ENCODE measurements around the gene NLGN4Y. TPM values are rescaled to one million over a fixed set of nuclear protein-coding genes. Genes with fewer than 3 reads are reported as not detected.

Gene NLGN4Y
- total RNA-seq, 4 donors from 2014 or later, result 0.07 to 47.0 (median 15.0) TPM

DNA sequence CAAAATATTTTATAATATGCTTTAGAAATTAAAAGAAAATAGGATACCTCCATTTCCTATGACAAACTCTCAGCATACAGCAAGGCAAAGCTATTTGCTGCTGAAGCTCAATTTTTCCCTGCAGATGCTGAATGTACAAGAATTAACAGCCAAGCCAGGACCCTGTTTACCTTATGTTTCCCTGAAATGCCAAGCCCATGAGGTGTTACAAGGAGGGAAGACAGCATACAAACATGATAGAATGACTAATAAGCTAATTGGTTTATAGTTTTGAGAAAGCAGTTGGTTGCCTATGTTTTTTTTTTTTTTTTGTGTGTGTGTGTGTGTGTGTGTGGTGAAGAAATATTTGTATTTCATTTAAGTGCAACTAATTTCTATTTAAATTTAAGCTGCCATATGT lies 113.2 kb downstream of the NLGN4Y start:
- no peak overlapping the region for H3K4me3 ChIP-seq
- ATAC-seq, result no peak
- H3K27ac ChIP-seq, result no peak overlapping the region
- no peaks in the 10 kb centered on the region for H3K9me3 ChIP-seq
- TF ChIP-seq EP300 (IDR thresholded peaks at IDR 0.05), result no peak
- TF ChIP-seq POLR2A (IDR thresholded peaks at IDR 0.05), result no peak
- TF ChIP-seq POLR2AphosphoS5 (IDR thresholded peaks at IDR 0.05), result no peak
- TF ChIP-seq, protein P1, sequence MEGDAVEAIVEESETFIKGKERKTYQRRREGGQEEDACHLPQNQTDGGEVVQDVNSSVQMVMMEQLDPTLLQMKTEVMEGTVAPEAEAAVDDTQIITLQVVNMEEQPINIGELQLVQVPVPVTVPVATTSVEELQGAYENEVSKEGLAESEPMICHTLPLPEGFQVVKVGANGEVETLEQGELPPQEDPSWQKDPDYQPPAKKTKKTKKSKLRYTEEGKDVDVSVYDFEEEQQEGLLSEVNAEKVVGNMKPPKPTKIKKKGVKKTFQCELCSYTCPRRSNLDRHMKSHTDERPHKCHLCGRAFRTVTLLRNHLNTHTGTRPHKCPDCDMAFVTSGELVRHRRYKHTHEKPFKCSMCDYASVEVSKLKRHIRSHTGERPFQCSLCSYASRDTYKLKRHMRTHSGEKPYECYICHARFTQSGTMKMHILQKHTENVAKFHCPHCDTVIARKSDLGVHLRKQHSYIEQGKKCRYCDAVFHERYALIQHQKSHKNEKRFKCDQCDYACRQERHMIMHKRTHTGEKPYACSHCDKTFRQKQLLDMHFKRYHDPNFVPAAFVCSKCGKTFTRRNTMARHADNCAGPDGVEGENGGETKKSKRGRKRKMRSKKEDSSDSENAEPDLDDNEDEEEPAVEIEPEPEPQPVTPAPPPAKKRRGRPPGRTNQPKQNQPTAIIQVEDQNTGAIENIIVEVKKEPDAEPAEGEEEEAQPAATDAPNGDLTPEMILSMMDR (IDR thresholded peaks at IDR 0.05), result no peak
- H3K27me3 ChIP-seq, result no peaks in the 10 kb centered on the region
- H3K36me3 ChIP-seq, result no peaks in the 10 kb centered on the region
- no peaks in the 10 kb centered on the region for H3K4me1 ChIP-seq

DNA sequence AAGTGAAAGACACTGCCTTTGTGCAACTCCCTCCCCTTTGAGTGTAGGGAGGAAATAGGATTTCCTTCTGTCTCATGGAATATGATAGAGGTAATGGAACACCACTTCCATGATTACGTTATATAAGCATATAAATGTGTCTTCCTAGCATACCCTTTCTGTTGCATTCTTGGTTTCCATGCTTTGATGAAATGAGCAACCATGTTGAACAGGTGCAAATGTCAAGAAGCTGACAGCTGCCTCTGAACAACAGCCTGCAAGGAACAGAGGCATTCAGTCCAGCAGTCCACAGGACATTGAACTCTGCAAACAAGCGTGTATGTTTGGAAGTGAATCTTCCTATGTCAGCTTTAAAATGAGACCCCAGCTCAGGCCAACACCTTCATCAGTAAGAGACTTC lies 117.5 kb downstream of the NLGN4Y start:
- Histone ChIP-seq H3K36me3 (no peaks in the 10 kb centered on the region), H3K27me3 (no peaks in the 10 kb centered on the region), H3K9me3 (no peaks in the 10 kb centered on the region), H3K4me3 (no peak overlapping the region), H3K4me1 (no peaks in the 10 kb centered on the region), H3K27ac (no peak overlapping the region)
- TF ChIP-seq, protein P1 (IDR thresholded peaks at IDR 0.05), result no peak
- TF ChIP-seq POLR2A (IDR thresholded peaks at IDR 0.05) (no peak), EP300 (IDR thresholded peaks at IDR 0.05) (no peak), POLR2AphosphoS5 (IDR thresholded peaks at IDR 0.05) (no peak)
- WGBS, 2 donors (ENCODE audit: low coverage in 1 of 2), result no CpG with 5 or more reads among the region's 2 CpGs
- no peak for ATAC-seq

DNA sequence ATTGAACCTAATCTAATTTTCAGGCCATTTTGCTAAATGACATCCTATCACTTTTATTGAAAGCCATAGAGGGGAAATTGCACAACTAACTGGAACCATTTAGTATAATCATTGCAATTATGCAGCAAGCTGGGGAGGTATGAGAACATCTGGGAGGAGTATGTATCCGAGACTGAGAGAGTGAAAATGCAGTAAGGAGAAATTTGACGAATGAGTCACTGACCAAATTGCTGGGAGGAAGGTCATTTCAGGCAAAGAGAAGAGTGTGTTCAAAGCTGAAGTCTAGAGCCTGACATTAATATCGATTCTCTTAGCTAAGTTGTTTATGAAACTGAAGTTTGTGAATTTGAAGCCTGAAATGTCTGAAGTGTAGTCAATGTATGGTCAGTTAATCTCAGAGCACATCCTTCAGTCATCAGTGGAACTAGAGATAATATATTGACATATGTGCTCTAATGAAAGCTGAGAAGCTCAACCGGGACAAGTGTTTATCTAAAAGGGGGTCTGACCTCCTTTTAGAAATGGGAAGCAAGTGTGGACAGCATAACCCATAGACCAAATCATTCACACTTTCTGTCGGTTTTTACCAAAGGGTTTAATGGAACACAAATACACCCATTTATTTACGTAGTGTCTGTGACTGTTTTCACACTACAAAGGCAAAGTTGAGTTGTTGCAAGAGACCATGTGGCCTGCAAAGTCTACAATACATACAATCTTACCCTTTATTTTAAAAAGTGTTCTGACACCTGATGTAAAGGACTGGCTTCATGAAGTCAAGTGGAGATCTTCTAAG lies 120.0 kb downstream of the NLGN4Y start:
- 33% methylated on average over 6 of the region's 6 CpGs; no CpG with 5 or more reads in 1 of the 2 donors for WGBS, 2 donors (ENCODE audit: low coverage in 1 of 2)
- Histone ChIP-seq H3K27ac (no peak overlapping the region), H3K4me3 (no peak overlapping the region), H3K27me3 (no peaks in the 10 kb centered on the region), H3K4me1 (no peaks in the 10 kb centered on the region), H3K9me3 (no peaks in the 10 kb centered on the region), H3K36me3 (no peaks in the 10 kb centered on the region)
- no peak for TF ChIP-seq POLR2AphosphoS5 (IDR thresholded peaks at IDR 0.05)
- no peak for ATAC-seq

DNA sequence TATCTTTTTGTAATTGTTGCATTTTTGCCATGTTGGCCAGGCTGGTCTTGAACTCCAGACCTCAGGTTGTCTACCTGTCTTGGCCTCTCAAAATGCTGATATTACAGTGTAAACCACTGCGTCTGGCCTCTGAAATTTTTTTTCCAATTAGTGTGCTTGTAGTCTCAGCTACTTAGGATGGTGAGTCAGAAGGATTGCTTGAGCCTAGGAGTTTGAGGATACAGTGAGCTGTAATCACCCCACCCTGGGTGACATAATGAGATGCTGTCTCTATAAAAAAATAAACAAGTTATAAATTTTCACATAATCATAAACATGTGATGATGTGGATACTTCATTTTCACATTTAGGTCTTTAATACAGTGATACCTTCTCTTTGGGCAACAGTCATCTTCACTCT lies 154.9 kb downstream of the NLGN4Y start:
- TF ChIP-seq EP300 (IDR thresholded peaks at IDR 0.05) (no peak), POLR2A (IDR thresholded peaks at IDR 0.05) (no peak), POLR2AphosphoS5 (IDR thresholded peaks at IDR 0.05) (no peak)
- TF ChIP-seq, protein P1 (IDR thresholded peaks at IDR 0.05), result no peak
- H3K27ac ChIP-seq, result no peak overlapping the region
- WGBS, 2 donors (ENCODE audit: low coverage in 1 of 2), result no CpG with 5 or more reads among the region's 1 CpG
- ATAC-seq, result no peak
- H3K4me1 ChIP-seq, result no peaks in the 10 kb centered on the region
- H3K4me3 ChIP-seq, result no peak overlapping the region
- no peaks in the 10 kb centered on the region for H3K9me3 ChIP-seq
- H3K27me3 ChIP-seq, result no peaks in the 10 kb centered on the region
- no peaks in the 10 kb centered on the region for H3K36me3 ChIP-seq

DNA sequence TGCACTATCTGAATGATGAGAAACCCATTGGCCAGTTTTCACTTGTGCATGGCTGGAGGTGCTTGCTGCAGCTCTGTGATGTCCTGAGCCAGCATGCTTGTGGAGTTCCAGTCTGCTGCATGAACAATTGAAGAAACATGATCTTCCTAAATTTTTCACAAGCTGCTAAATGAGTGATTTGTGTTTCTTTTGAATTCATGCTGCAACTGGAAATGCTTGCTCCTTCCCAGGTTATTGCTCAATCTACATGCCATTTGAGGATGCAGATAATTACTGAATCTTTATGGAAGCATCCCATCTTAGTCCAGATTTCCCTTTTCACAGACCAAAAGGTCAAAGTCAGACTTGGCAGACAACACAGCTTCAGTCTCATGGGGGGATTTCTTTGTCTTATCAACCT lies 170.2 kb downstream of the NLGN4Y start:
- TF ChIP-seq, protein P1 (IDR thresholded peaks at IDR 0.05), result no peak
- TF ChIP-seq POLR2AphosphoS5 (IDR thresholded peaks at IDR 0.05), result no peak
- no peak for TF ChIP-seq EP300 (IDR thresholded peaks at IDR 0.05)
- no peak for TF ChIP-seq POLR2A (IDR thresholded peaks at IDR 0.05)
- H3K27me3 ChIP-seq, result no peaks in the 10 kb centered on the region
- ATAC-seq, result no peak

More for the DNA sequence above, 170.2 kb downstream of the NLGN4Y start:
- H3K9me3 ChIP-seq, result no peaks in the 10 kb centered on the region
- H3K4me3 ChIP-seq, result no peak overlapping the region
- no peaks in the 10 kb centered on the region for H3K36me3 ChIP-seq
- no peaks in the 10 kb centered on the region for H3K4me1 ChIP-seq
- no peak overlapping the region for H3K27ac ChIP-seq
